Measurements from ENCODE around the gene ENPP6. TPM values are rescaled to one million over a fixed set of nuclear protein-coding genes. Genes with fewer than 3 reads are reported as not detected.

ENPP6 gene
- total RNA-seq, 1 donor from 2014 or later, result not detected

DNA sequence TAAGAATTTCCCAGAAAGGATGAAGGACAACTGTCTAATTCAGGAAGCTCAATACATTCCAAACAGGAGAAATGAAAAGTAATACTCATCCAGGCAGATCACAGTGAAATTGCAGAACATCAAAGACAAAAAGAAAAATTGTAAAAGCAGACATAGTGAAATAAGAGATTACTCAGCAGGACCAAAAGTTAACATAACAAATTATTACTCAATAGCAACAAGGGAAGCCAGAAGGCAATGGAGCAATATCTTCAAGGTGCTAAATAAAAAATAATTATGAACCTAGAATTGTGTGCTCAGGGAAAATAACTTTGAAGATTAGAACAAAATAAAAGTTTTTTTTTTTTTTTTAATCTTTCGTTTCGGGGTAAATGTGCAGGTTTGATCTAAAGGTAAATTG lies 30.5 kb upstream of the ENPP6 start:
- Mint-ChIP-seq H3K4me1 (peaks cover 3% of the 10 kb centered on the region), H3K9me3 (peaks cover 8% of the 10 kb centered on the region), H3K4me3 (no peak overlapping the region), H3K27ac (ENCODE audit: unreplicated experiment) (no peak overlapping the region), H3K36me3 (ENCODE audit: low read depth) (no peaks in the 10 kb centered on the region), H3K27me3 (ENCODE audit: low read depth) (no peaks in the 10 kb centered on the region)
- no peak for DNase-seq (ENCODE audit: low read depth, low spot score)
- TF ChIP-seq, protein P1, sequence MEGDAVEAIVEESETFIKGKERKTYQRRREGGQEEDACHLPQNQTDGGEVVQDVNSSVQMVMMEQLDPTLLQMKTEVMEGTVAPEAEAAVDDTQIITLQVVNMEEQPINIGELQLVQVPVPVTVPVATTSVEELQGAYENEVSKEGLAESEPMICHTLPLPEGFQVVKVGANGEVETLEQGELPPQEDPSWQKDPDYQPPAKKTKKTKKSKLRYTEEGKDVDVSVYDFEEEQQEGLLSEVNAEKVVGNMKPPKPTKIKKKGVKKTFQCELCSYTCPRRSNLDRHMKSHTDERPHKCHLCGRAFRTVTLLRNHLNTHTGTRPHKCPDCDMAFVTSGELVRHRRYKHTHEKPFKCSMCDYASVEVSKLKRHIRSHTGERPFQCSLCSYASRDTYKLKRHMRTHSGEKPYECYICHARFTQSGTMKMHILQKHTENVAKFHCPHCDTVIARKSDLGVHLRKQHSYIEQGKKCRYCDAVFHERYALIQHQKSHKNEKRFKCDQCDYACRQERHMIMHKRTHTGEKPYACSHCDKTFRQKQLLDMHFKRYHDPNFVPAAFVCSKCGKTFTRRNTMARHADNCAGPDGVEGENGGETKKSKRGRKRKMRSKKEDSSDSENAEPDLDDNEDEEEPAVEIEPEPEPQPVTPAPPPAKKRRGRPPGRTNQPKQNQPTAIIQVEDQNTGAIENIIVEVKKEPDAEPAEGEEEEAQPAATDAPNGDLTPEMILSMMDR (conservative IDR thresholded peaks at IDR 0.05), result no peak

DNA sequence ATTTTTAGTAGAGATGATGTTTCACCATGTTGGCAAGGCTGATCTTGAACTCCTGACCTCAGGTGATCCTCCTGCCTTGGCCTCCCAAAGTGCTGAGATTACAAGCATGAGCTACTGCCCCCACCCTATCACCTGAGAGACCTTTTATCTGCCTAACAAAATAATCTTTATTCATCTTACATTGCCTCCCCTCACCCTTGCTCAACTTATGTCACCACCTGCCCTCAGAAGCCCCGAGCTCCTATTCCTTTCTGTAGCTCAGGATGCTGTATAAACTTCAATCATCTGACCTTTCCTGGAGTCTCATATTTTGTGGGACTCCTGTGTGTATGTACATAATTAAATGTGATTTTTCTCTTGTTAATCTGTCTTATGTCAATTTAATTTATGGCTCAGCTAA lies 29.7 kb upstream of the ENPP6 start:
- H3K36me3 Mint-ChIP-seq (ENCODE audit: low read depth), result no peaks in the 10 kb centered on the region
- no peak overlapping the region for H3K4me3 Mint-ChIP-seq
- TF ChIP-seq, protein P1 (conservative IDR thresholded peaks at IDR 0.05), result no peak
- no peaks in the 10 kb centered on the region for H3K27me3 Mint-ChIP-seq (ENCODE audit: low read depth)
- DNase-seq (ENCODE audit: low read depth, low spot score), result no peak
- peaks cover 8% of the 10 kb centered on the region for H3K9me3 Mint-ChIP-seq
- H3K4me1 Mint-ChIP-seq, result peaks cover 3% of the 10 kb centered on the region
- H3K27ac Mint-ChIP-seq (ENCODE audit: unreplicated experiment), result no peak overlapping the region

- peaks cover 3% of the 10 kb centered on the region for H3K4me1 Mint-ChIP-seq
- H3K27me3 Mint-ChIP-seq (ENCODE audit: low read depth), result no peaks in the 10 kb centered on the region
- DNase-seq (ENCODE audit: low read depth, low spot score), result no peak
- H3K9me3 Mint-ChIP-seq, result peaks cover 6% of the 10 kb centered on the region
- no peak overlapping the region for H3K4me3 Mint-ChIP-seq
- TF ChIP-seq, protein P1 (conservative IDR thresholded peaks at IDR 0.05), result no peak
- H3K27ac Mint-ChIP-seq (ENCODE audit: unreplicated experiment), result no peak overlapping the region
- no peaks in the 10 kb centered on the region for H3K36me3 Mint-ChIP-seq (ENCODE audit: low read depth)
These were observed 28.8 kb upstream of the ENPP6 start for GRCh38 chr4:184246426-184246825.

- Mint-ChIP-seq H3K4me3 (no peak overlapping the region), H3K4me1 (no peaks in the 10 kb centered on the region), H3K9me3 (peaks cover 5% of the 10 kb centered on the region), H3K27ac (ENCODE audit: unreplicated experiment) (no peak overlapping the region), H3K27me3 (ENCODE audit: low read depth) (no peaks in the 10 kb centered on the region), H3K36me3 (ENCODE audit: low read depth) (no peaks in the 10 kb centered on the region)
- TF ChIP-seq, protein P1 (conservative IDR thresholded peaks at IDR 0.05), result no peak
- DNase-seq (ENCODE audit: low read depth, low spot score), result no peak
These were observed 20.5 kb upstream of the ENPP6 start for GRCh38 chr4:184238072-184238745.

GRCh38 chr4:184237612-184238011 lies 19.9 kb upstream of the ENPP6 start:
- H3K27me3 Mint-ChIP-seq (ENCODE audit: low read depth), result no peaks in the 10 kb centered on the region
- H3K4me1 Mint-ChIP-seq, result no peaks in the 10 kb centered on the region
- no peaks in the 10 kb centered on the region for H3K36me3 Mint-ChIP-seq (ENCODE audit: low read depth)
- peaks cover 5% of the 10 kb centered on the region for H3K9me3 Mint-ChIP-seq
- no peak overlapping the region for H3K27ac Mint-ChIP-seq (ENCODE audit: unreplicated experiment)
- H3K4me3 Mint-ChIP-seq, result no peak overlapping the region
- TF ChIP-seq, protein P1 (conservative IDR thresholded peaks at IDR 0.05), result no peak
- DNase-seq (ENCODE audit: low read depth, low spot score), result no peak
